K562 (cell line): Measurements from ENCODE around the gene TRMT112. TPM values are rescaled to one million over a fixed set of nuclear protein-coding genes. Genes with fewer than 3 reads are reported as not detected.

ENCODE experiments used
- BRF2 ChIP-seq: IDR thresholded peaks from 3 replicates; pipeline ENCODE4 v1.6.1; 2011; ENCODE audit warnings: borderline replicate concordance, mild to moderate bottlenecking; ENCODE audit not compliant: insufficient read length, insufficient read depth
- FOXA1 ChIP-seq: fragments of 450-650 bp; IDR thresholded peaks from 2 replicates; pipeline ENCODE4 v1.6.1; 2016; ENCODE audit warnings: mild to moderate bottlenecking, borderline replicate concordance
- ID3 ChIP-seq, 2 experiments: fragments of 250-450 bp in 1 of 2; fragments of 450-650 bp in 1 of 2; sonication (Bioruptor Pico) in 1 of 2; IDR thresholded peaks; 2 replicates each; pipeline versions ENCODE4 v1.6.1 to v1.8.0; 2016 to 2021; ENCODE audit warnings: mild to moderate bottlenecking in 2 of 2, moderate library complexity in 2 of 2, missing compliant biosample characterization in 1 of 2, missing genetic modification characterization in 1 of 2
- NFIX ChIP-seq: fragments of 250-450 bp; sonication (Bioruptor Pico); IDR thresholded peaks from 2 replicates; pipeline ENCODE4 v1.4.0; 2020; ENCODE audit warnings: low read depth, mild to moderate bottlenecking, moderate library complexity
- NR2C2 ChIP-seq, 2 experiments: fragments of 200-800 bp in 1 of 2; sonication (Bioruptor generic) in 1 of 2; sonication (generic) in 1 of 2; formaldehyde crosslinking in 1 of 2; IDR thresholded peaks; 2 replicates each; pipeline versions ENCODE4 v1.6.1 to v1.8.0; 2016 to 2022; ENCODE audit warnings: mild to moderate bottlenecking in 1 of 2, missing compliant biosample characterization in 1 of 2, missing genetic modification characterization in 1 of 2, missing genetic modification reagents in 1 of 2
- REST ChIP-seq, 2 experiments: fragments of 450-650 bp; formaldehyde crosslinking in 1 of 2; IDR thresholded peaks; 2 replicates each; pipeline versions ENCODE4 v1.4.0 to v1.6.1; 2014 to 2020; ENCODE audit warnings: mild to moderate bottlenecking in 2 of 2, borderline replicate concordance in 1 of 2, low read depth in 1 of 2
- TCF7 ChIP-seq: sonication (generic); IDR thresholded peaks from 2 replicates; pipeline ENCODE4 v1.6.1; 2016; ENCODE audit warnings: antibody characterized with exemption, borderline replicate concordance
- ZNF830 ChIP-seq: fragments of 250-450 bp; sonication (Bioruptor Pico); IDR thresholded peaks from 2 replicates; pipeline ENCODE4 v1.5.0; 2021; ENCODE audit warnings: mild to moderate bottlenecking
- polyA plus RNA-seq, 8 experiments: library from polyadenylated mRNA; depleted of rRNA in 4 of 8; stranded (reverse) in 5 of 8; unstranded in 3 of 8; fragments of >200 nt; fragmentation: Nextera tagmentation in 2 of 8; fragmentation: Illumina TruSeq in 1 of 8; extraction: Ambion mirVana in 2 of 8; extraction: Trizol in 1 of 8; gene quantifications; 2 replicates each; pipeline versions ENCODE4 v1.2.1 to v1.2.3, GENCODE V29; 2011 to 2014; ENCODE audit warnings: inconsistent platforms in 1 of 8, missing spikeins in 1 of 8
- total RNA-seq, 7 experiments: library from RNA; depleted of rRNA in 6 of 7; stranded (reverse); fragments of >200 nt in 6 of 7; fragmentation: Illumina TruSeq in 2 of 7; extraction: Trizol in 2 of 7; gene quantifications; 2 replicates each; pipeline versions ENCODE4 v1.2.1 to v1.2.3, GENCODE V29; 2011 to 2021; ENCODE audit warnings: low replicate concordance in 1 of 7
- TF ChIP-seq, protein P1 (sequence below): fragments of 450-650 bp; formaldehyde crosslinking; IDR thresholded peaks from 2 replicates; pipeline ENCODE4 v1.4.0; 2020; ENCODE audit warnings: mild to moderate bottlenecking, moderate library complexity

Gene TRMT112
- total and polyA plus RNA-seq, 9 of the 15 experiments (the other 6 are each of a cell fraction or from before 2014, with no cell fraction given): 162 to 444 (median 300) TPM

GRCh38 chr11:64284962-64285884 is 32.1 kb downstream of the TRMT112 start, which contains the start of gene GPR137 (continued):
- TF ChIP-seq REST (IDR thresholded peaks at IDR 0.05; ENCODE audit: borderline replicate concordance): no peak
- TF ChIP-seq REST (CRISPR knock-in tag; IDR thresholded peaks at IDR 0.05; ENCODE audit: low read depth): peak; percentile 62; the same call in 1 of the 2 replicates
- no peak for TF ChIP-seq NFIX (CRISPR knock-in tag)
- no peak for TF ChIP-seq ID3 (CRISPR knock-in tag; IDR thresholded peaks at IDR 0.05)
- 0 out of 2 replicates have a peak, but pooled peaks have one; percentile 23 for TF ChIP-seq ID3 (tag; IDR thresholded peaks at IDR 0.05)
- TF ChIP-seq FOXA1: no peak
- 0 out of 2 replicates have a peak, but pooled peaks have one; percentile 37 for TF ChIP-seq ZNF830 (CRISPR knock-in tag)
- TF ChIP-seq NR2C2 (CRISPR knock-in tag; IDR thresholded peaks at IDR 0.05): peak; percentile 46; the same call in 1 of the 2 replicates
- peak; percentile 98 for TF ChIP-seq NR2C2 (tag; IDR thresholded peaks at IDR 0.05)
- no peak for TF ChIP-seq BRF2
- 0 out of 2 replicates have a peak, but pooled peaks have one; percentile 10 for TF ChIP-seq TCF7
- TF ChIP-seq, protein P1, sequence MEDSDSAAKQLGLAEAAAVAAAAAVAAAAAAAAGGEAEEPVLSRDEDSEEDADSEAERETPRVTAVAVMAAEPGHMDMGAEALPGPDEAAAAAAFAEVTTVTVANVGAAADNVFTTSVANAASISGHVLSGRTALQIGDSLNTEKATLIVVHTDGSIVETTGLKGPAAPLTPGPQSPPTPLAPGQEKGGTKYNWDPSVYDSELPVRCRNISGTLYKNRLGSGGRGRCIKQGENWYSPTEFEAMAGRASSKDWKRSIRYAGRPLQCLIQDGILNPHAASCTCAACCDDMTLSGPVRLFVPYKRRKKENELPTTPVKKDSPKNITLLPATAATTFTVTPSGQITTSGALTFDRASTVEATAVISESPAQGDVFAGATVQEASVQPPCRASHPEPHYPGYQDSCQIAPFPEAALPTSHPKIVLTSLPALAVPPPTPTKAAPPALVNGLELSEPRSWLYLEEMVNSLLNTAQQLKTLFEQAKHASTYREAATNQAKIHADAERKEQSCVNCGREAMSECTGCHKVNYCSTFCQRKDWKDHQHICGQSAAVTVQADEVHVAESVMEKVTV (CRISPR knock-in tag): no peak
